GM18517 (cell line): ENCODE results near the gene ADNP2.
"Not testable (repeated sequence)": the region's sequence is repeated elsewhere in the genome, so short reads cannot be mapped to it uniquely, and the experiment has no call there.

ENCODE experiments used
- ATAC-seq: cut with Tn5 transposase; IDR thresholded peaks from one replicate; pipeline ENCODE4 v1.9.1; 2021; ENCODE audit warnings: mild to moderate bottlenecking, moderate library complexity; ENCODE audit not compliant: unreplicated experiment

Gene ADNP2

GRCh38 chr18:80145196-80145804, 36.2 kb downstream of the ADNP2 start:
- ATAC-seq = no peak

GRCh38 chr18:80147037-80147417, 38.0 kb downstream of the ADNP2 start:
- ATAC-seq = peak; percentile 26

- peak; percentile 84 for ATAC-seq
Measured at GRCh38 chr18:80147418-80148325, 38.6 kb downstream of the ADNP2 start.

GRCh38 chr18:80148326-80149199, 39.5 kb downstream of the ADNP2 start:
- ATAC-seq = no peak

GRCh38 chr18:80149667-80150066, 40.6 kb downstream of the ADNP2 start:
- ATAC-seq = no peak

- no peak for ATAC-seq
Measured at GRCh38 chr18:80154293-80154692, 45.2 kb downstream of the ADNP2 start.

GRCh38 chr18:80157708-80158343, 48.8 kb downstream of the ADNP2 start:
- ATAC-seq = peak; percentile 56

GRCh38 chr18:80158365-80158764, 49.3 kb downstream of the ADNP2 start:
- ATAC-seq = no peak

- ATAC-seq = no peak
Measured at GRCh38 chr18:80159713-80160636, 50.9 kb downstream of the ADNP2 start.

GRCh38 chr18:80161781-80162417, 52.8 kb downstream of the ADNP2 start:
- ATAC-seq = no peak

- ATAC-seq = no peak
Measured at GRCh38 chr18:80163183-80163582, 54.1 kb downstream of the ADNP2 start.

- not testable (repeated sequence) for ATAC-seq
Measured at GRCh38 chr18:80164727-80165355, 55.8 kb downstream of the ADNP2 start.

GRCh38 chr18:80166240-80166639, 57.2 kb downstream of the ADNP2 start:
- ATAC-seq = no peak

GRCh38 chr18:80166725-80167124, 57.7 kb downstream of the ADNP2 start:
- ATAC-seq = no peak

- no peak for ATAC-seq
Measured at GRCh38 chr18:80167331-80167730, 58.3 kb downstream of the ADNP2 start.

GRCh38 chr18:80167931-80168330, 58.9 kb downstream of the ADNP2 start:
- no peak for ATAC-seq

- no peak for ATAC-seq
Measured at GRCh38 chr18:80168346-80168745, 59.3 kb downstream of the ADNP2 start.

- no peak for ATAC-seq
Measured at GRCh38 chr18:80168982-80169381, 59.9 kb downstream of the ADNP2 start.

GRCh38 chr18:80169607-80170006, 60.5 kb downstream of the ADNP2 start:
- ATAC-seq = no peak
